Endometrial microvascular endothelial cells (primary cell): Measurements from ENCODE around the gene ELMO1. TPM values are rescaled to one million over a fixed set of nuclear protein-coding genes. Genes with fewer than 3 reads are reported as not detected.

Experiments used
- in situ Hi-C: cut with HindIII; loops from 2 replicates; pipeline ENCODE4 v1.10.0; 2017; ENCODE audit warnings: low sequenced_read_pairs, low pct_unique_long_range_greater_than_20kb; ENCODE audit errors: inconsistent ontology term
- total RNA-seq: library from RNA; depleted of rRNA; stranded (reverse); fragments of >200 nt; gene quantifications from one replicate; pipeline ENCODE4 v1.2.3, GENCODE V29; 2015; ENCODE audit errors: inconsistent ontology term

The ELMO1 gene
- total RNA-seq, 1 donor from 2014 or later, result 24.7 TPM

- in situ Hi-C loops, result no loop called here
Observed at GRCh38 chr7:36945612-36946400, 502.9 kb downstream of the ELMO1 start.

GRCh38 chr7:36944838-36945237 lies 503.8 kb downstream of the ELMO1 start:
- in situ Hi-C loops, result no loop called here

GRCh38 chr7:36943591-36944435 lies 504.9 kb downstream of the ELMO1 start:
- in situ Hi-C loops, result no loop called here

- in situ Hi-C loops, result no loop called here
Observed at GRCh38 chr7:36942955-36943354, 505.7 kb downstream of the ELMO1 start.

GRCh38 chr7:36942541-36942940 lies 506.1 kb downstream of the ELMO1 start:
- in situ Hi-C loops, result no loop called here

GRCh38 chr7:36942025-36942424 lies 506.6 kb downstream of the ELMO1 start:
- in situ Hi-C loops, result no loop called here

GRCh38 chr7:36941359-36941758 lies 507.3 kb downstream of the ELMO1 start:
- in situ Hi-C loops, result no loop called here

- in situ Hi-C loops, result no loop called here
Observed at GRCh38 chr7:36939816-36940215, 508.8 kb downstream of the ELMO1 start.

GRCh38 chr7:36937754-36938563 lies 510.7 kb downstream of the ELMO1 start:
- in situ Hi-C loops, result no loop called here

GRCh38 chr7:36931892-36932291 lies 516.8 kb downstream of the ELMO1 start:
- in situ Hi-C loops, result no loop called here

- in situ Hi-C loops, result no loop called here
Observed at GRCh38 chr7:36929791-36930190, 518.9 kb downstream of the ELMO1 start.

- in situ Hi-C loops, result no loop called here
Observed at GRCh38 chr7:36928718-36929117, 519.9 kb downstream of the ELMO1 start.

GRCh38 chr7:36928311-36928710 lies 520.4 kb downstream of the ELMO1 start:
- in situ Hi-C loops, result no loop called here

- in situ Hi-C loops, result no loop called here
Observed at GRCh38 chr7:36925691-36926090, 523.0 kb downstream of the ELMO1 start.

- in situ Hi-C loops, result no loop called here
Observed at GRCh38 chr7:36925207-36925606, 523.5 kb downstream of the ELMO1 start.

- in situ Hi-C loops, result no loop called here
Observed at GRCh38 chr7:36923943-36924436, 524.7 kb downstream of the ELMO1 start.

- in situ Hi-C loops, result no loop called here
Observed at GRCh38 chr7:36923185-36923584, 525.5 kb downstream of the ELMO1 start.

GRCh38 chr7:36920433-36920832 lies 528.2 kb downstream of the ELMO1 start:
- in situ Hi-C loops, result no loop called here

GRCh38 chr7:36919738-36920137 lies 528.9 kb downstream of the ELMO1 start:
- in situ Hi-C loops, result no loop called here
